Fibroblast of lung (primary cell): Measurements from ENCODE around the gene PARD6B. TPM values are rescaled to one million over a fixed set of nuclear protein-coding genes. Genes with fewer than 3 reads are reported as not detected.
A peak's percentile ranks its signal among the peaks of the same experiment; 100 is the strongest.
"Not testable (repeated sequence)": the region's sequence is repeated elsewhere in the genome, so short reads cannot be mapped to it uniquely, and the experiment has no call there.

Experiments
- DNase-seq, 2 donors: peaks; one replicate each; pipeline versions ENCODE4 v3.0.0 to v3.0.0-alpha.2; 2010; ENCODE audit warnings: low read depth in 2 of 2
- H2AFZ ChIP-seq: 2 replicates; pipeline ENCODE4 v1.5.1; 2012; ENCODE audit warnings: low read length, control low read depth, inconsistent platforms
- H3K27ac ChIP-seq: 2 replicates; pipeline ENCODE4 v1.5.1; 2011; ENCODE audit warnings: low read length, control low read depth; ENCODE audit not compliant: insufficient read depth
- H3K27me3 ChIP-seq: 2 replicates; pipeline ENCODE4 v1.5.1; 2011; ENCODE audit warnings: mild to moderate bottlenecking, low read length; ENCODE audit not compliant: control insufficient read depth, insufficient read depth
- H3K36me3 ChIP-seq: 2 replicates; pipeline ENCODE4 v1.5.1; 2011; ENCODE audit warnings: low read length; ENCODE audit not compliant: control insufficient read depth, insufficient read depth
- H3K4me1 ChIP-seq: 2 replicates; pipeline ENCODE4 v1.5.1; 2011; ENCODE audit warnings: low read length; ENCODE audit not compliant: control insufficient read depth, insufficient read depth; ENCODE audit errors: extremely low read depth
- H3K4me2 ChIP-seq: 2 replicates; pipeline ENCODE4 v1.5.1; 2011; ENCODE audit warnings: low read length, control low read depth; ENCODE audit not compliant: insufficient read depth; ENCODE audit errors: extremely low read depth
- H3K4me3 ChIP-seq, 4 experiments: fragments of 200-600 bp in 1 of 4; sonication (generic) in 1 of 4; replicated peaks in 1 of 4; 2 replicates each; pipeline ENCODE4 v1.5.1; 2011 to 2016; ENCODE audit warnings: low read length in 4 of 4, low read depth in 3 of 4, mild to moderate bottlenecking in 3 of 4, control low read depth in 2 of 4, inconsistent platforms in 1 of 4, mixed read lengths in 1 of 4; ENCODE audit not compliant: insufficient read depth in 1 of 4; ENCODE audit errors: control extremely low read depth in 1 of 4
- H3K79me2 ChIP-seq: 2 replicates; pipeline ENCODE4 v1.5.1; 2012; ENCODE audit warnings: mild to moderate bottlenecking, low read length, inconsistent platforms; ENCODE audit not compliant: control insufficient read depth, insufficient read depth
- H3K9ac ChIP-seq: 2 replicates; pipeline ENCODE4 v1.5.1; 2011; ENCODE audit warnings: mild to moderate bottlenecking, low read length, control low read depth; ENCODE audit not compliant: insufficient read depth
- H3K9me3 ChIP-seq: 2 replicates; pipeline ENCODE4 v1.5.1; 2012; ENCODE audit warnings: low read depth, low read length; ENCODE audit not compliant: control insufficient read depth, insufficient read depth
- H4K20me1 ChIP-seq: 2 replicates; pipeline ENCODE4 v1.5.1; 2011; ENCODE audit warnings: low read length; ENCODE audit not compliant: control insufficient read depth, insufficient read depth; ENCODE audit errors: extremely low read depth
- CTCF ChIP-seq, 2 donors: IDR thresholded peaks in 1 of 2; conservative IDR thresholded peaks in 1 of 2; 1 replicate in 1 of 2; 2 replicates in 1 of 2; pipeline ENCODE4 v1.5.1; 2011 to 2012; ENCODE audit warnings: low read length in 2 of 2, control low read depth in 1 of 2, inconsistent platforms in 1 of 2, low read depth in 1 of 2, mild to moderate bottlenecking in 1 of 2
- EZH2 ChIP-seq: IDR thresholded peaks from 2 replicates; pipeline ENCODE4 v1.5.1; 2012; ENCODE audit warnings: low read length, control low read depth, mild to moderate bottlenecking; ENCODE audit errors: missing control alignments
- polyA plus RNA-seq, 2 donors: library from polyadenylated mRNA; depleted of rRNA in 1 of 2; stranded (reverse) in 1 of 2; unstranded in 1 of 2; fragments of >200 nt; gene quantifications; 2 replicates each; pipeline ENCODE4 v1.2.1, GENCODE V29; 2011 to 2012; ENCODE audit warnings: missing spikeins in 1 of 2
- total RNA-seq: library from RNA; depleted of rRNA; stranded (reverse); fragments of >200 nt; gene quantifications from 2 replicates; pipeline ENCODE4 v1.2.1, GENCODE V29; 2014

The PARD6B gene
- total and polyA plus RNA-seq, 2 donors (not counting 1 experiment from before 2014, with no cell fraction given) = 0.30 to 0.83 TPM

GRCh38 chr20:50790651-50791277 is 59.4 kb downstream of the PARD6B start:
- Histone ChIP-seq H3K4me2 (peak overlapping the region; percentile 41), H3K27me3 (no peaks in the 10 kb centered on the region), H3K4me3 (no peak overlapping the region), H3K36me3 (no peaks in the 10 kb centered on the region), H2AFZ (peak overlapping the region; percentile 84), H3K9ac (peak overlapping the region; percentile 16), H3K4me1 (peaks cover 13% of the 10 kb centered on the region), H4K20me1 (no peaks in the 10 kb centered on the region), H3K27ac (peak overlapping the region; percentile 69), H3K79me2 (no peaks in the 10 kb centered on the region), H3K9me3 (no peaks in the 10 kb centered on the region)
- peak; percentile 85 to 91 for DNase-seq
- TF ChIP-seq CTCF (conservative IDR thresholded peaks at IDR 0.05 in 1 of 2, IDR thresholded peaks at IDR 0.05 in 1 of 2; ENCODE audit: low read depth in 1 of 2, low read length in 2 of 2) (peak; percentile 73 to 86), EZH2 (no peak)

GRCh38 chr20:50792708-50793574 is 61.6 kb downstream of the PARD6B start:
- Histone ChIP-seq H3K4me3 (no peak overlapping the region), H3K9ac (no peak overlapping the region), H2AFZ (no peak overlapping the region), H3K36me3 (no peaks in the 10 kb centered on the region), H3K9me3 (no peaks in the 10 kb centered on the region), H3K4me1 (peaks cover 13% of the 10 kb centered on the region), H3K27ac (no peak overlapping the region), H4K20me1 (no peaks in the 10 kb centered on the region), H3K79me2 (no peaks in the 10 kb centered on the region), H3K27me3 (no peaks in the 10 kb centered on the region), H3K4me2 (no peak overlapping the region)
- TF ChIP-seq EZH2 (no peak), CTCF (conservative IDR thresholded peaks at IDR 0.05 in 1 of 2, IDR thresholded peaks at IDR 0.05 in 1 of 2; ENCODE audit: low read depth in 1 of 2, low read length in 2 of 2) (no peak)
- peak; percentile 32 to 48 for DNase-seq

- not testable (repeated sequence) for H3K9me3 ChIP-seq, H3K79me2 ChIP-seq, H3K4me1 ChIP-seq, H3K27me3 ChIP-seq, H3K9ac ChIP-seq, H3K4me3 ChIP-seq, H3K27ac ChIP-seq, H3K36me3 ChIP-seq, H2AFZ ChIP-seq, H3K4me2 ChIP-seq, H4K20me1 ChIP-seq
- peak in 1 of 2 donors; percentile 34 for DNase-seq
- TF ChIP-seq CTCF (conservative IDR thresholded peaks at IDR 0.05 in 1 of 2, IDR thresholded peaks at IDR 0.05 in 1 of 2; ENCODE audit: low read depth in 1 of 2, low read length in 2 of 2) = peak; percentile 18 to 22
Measured at GRCh38 chr20:50793575-50794016, 62.2 kb downstream of the PARD6B start.
